Frontal cortex (tissue), 4 donors: ENCODE results near the gene GABRG3. TPM values are rescaled to one million over a fixed set of nuclear protein-coding genes. Genes with fewer than 3 reads are reported as not detected.

Experiments used
- DNase-seq, 2 donors: peaks; one replicate each; pipeline ENCODE4 v3.0.0; 2012; ENCODE audit warnings: low spot score in 2 of 2
- FAIRE-seq: peaks from 2 replicates; lab custom pipeline; 2012; peaks lifted over from hg19 to GRCh38; lab: Jason Lieb, UNC
- total RNA-seq: library from RNA; depleted of rRNA; stranded (reverse); fragments of >200 nt; gene quantifications from one replicate; pipeline ENCODE4 v1.2.3, GENCODE V29; 2014
- donor health status: control.
- donor health status: control.
- donor health status: control.

GABRG3 gene
- total RNA-seq, 1 donor from 2014 or later = 24.1 TPM

DNA sequence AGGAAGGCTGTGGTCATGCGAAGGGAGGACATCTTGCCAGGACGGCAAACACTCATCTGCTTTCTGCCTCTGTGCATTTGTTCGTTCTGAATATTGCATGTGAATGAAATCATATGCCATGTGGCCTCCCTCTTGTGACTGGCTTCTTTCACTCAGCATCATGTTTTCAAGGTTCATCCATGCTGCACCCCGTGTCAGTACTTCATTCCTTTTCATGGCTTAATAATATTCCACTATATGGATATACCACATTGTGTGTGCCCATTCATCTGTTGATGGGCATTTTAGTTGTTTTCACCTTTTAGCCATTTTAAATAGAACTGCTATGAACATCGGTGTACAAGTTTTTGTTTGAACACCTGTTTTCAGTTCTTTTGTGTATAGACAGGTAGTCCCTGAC is 118.7 kb downstream of the GABRG3 start:
- FAIRE-seq = no peak
- DNase-seq = no peak

DNA sequence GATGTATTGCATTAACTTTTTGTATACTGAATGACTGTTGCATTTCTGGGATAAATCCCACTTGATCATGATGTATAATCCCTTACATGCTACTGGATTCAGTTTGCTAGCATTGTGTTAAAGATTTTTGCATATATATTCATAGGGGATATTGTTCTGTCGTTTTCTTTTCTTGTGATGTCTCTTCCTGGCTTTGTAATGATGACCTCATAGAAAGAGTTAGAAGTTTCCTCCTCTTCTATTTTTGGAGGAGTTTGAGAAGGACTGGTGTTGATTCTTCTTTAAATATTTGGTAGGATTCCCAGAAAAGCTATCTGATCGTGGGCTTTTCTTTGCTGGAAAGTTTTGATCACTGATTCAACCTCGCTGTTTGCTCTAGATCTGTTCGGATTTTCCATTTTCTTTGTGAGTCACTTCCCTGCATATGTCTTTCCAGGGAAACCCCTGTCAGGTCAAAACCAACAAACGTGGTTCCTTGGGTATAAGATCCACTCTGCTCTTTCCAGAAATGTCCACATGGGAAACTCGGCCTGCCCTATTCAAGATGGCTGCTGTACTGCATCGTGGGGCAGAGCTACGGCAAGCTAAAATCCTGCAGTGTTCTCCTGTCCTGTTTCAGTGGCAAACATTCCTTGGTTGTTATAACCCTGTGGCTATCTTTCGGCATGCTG is 120.4 kb downstream of the GABRG3 start:
- DNase-seq (no peak), FAIRE-seq (no peak)

DNA sequence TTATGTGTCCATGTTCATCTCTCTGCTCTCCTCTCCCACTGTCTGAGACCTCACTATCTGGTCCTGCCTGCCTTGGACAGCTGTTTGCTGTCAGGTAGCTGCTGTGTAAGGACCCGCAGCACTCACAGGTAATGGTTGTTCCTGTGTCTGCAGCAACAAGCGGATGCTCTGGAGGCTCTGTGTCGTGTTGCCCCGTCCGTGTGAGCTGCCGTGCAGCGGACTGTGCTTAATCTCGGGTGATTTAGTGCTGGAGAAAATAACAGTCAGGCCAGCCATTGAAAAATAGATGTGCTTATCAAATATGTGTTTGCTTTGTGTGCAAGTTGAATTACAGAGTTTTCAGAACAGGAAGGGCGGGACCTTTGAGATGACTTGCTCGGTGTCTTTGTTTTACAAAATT is 121.4 kb downstream of the GABRG3 start:
- no peak for FAIRE-seq
- DNase-seq = no peak

DNA sequence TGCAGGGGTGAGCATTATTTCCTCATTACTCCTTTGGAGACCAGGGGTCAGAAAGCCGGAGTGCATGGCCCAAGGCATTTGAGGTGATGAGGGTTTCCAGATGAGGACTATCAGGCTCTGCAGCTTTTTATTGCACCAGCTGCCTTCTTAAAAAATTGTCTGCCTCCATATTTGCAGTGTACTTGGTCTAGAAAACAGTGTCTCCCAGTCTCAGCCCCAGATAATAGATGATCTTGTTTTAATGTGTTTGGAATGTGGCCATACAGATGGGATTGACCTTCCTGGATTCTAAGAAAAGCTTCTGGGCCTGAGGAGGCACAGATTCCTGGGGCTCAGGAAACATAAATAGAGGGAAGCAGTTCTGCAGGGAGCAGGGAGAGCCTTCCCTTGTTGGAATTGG is 123.3 kb downstream of the GABRG3 start:
- FAIRE-seq (no peak), DNase-seq (no peak)

DNA sequence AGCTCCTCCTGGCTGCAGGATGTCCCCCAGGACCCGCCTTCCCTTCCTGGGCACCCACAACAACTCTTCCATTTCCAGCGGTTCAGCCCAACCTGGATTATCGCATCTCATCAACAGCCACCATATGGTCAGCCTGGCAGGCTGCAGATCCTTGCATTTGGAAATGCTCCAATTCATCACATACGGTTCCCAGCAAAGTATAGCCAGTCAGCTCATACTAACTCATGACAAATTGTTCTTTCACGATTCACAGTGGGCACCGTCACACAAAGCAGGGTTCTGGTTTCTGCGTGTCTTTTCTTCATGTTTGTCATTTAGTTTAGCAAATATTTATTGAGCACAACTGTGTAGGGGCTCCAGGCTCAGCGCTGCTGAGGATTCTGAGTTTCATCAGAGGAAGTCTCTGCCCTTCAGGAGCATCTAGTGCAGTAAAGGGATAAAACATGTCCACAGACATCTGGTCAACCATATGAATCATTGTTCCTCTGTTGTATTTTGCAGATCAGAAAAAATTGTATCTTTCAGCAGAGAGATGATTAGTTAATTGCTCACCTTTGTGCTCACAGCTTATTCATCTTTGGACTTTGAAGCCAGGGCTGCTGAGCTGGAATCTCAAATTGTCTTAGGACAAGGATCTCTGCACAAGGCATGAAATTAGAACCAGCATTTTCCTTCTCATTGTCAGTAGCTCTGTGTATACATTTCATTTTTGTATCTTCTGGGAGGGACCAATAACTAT is 125.1 kb downstream of the GABRG3 start:
- no peak for DNase-seq
- FAIRE-seq = no peak

DNA sequence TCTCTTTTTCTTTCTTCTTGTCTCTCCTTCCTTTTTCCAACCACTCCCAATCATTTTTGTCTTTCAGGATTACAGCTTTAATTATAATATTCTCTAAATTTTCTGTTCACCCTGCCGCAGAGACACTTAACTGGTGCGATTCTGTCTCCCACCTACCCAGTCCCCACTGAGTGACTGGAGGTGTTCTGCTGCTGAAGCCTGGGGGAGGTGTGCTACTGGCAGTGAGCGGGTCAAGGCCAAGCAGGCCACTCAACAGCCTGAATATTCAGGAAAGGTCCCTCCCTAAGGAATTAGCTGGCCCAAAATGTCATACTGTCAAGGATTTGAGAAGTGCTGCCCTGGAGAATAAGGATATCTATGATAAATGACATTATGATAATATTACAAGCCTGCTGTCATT is 126.5 kb downstream of the GABRG3 start:
- DNase-seq = no peak
- no peak for FAIRE-seq

DNA sequence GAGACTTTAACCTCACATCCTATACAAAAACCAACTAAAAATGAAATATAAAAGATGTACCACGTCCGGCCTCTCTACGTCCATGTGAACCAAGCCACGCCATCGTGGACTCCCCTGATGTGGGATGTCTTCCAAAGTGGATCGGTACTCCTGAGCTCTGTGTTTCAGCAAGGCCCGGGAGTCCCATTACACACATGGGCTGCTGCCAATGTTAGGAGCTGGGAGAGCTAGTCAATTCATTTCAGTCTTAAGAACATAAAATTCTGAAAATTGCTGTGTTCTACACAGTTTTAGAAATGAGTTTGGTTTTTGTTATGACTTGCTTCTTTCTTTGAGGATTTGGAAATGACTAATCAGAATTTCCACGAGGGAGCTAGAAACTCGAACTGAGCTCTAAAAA is 131.0 kb downstream of the GABRG3 start:
- FAIRE-seq = no peak

DNA sequence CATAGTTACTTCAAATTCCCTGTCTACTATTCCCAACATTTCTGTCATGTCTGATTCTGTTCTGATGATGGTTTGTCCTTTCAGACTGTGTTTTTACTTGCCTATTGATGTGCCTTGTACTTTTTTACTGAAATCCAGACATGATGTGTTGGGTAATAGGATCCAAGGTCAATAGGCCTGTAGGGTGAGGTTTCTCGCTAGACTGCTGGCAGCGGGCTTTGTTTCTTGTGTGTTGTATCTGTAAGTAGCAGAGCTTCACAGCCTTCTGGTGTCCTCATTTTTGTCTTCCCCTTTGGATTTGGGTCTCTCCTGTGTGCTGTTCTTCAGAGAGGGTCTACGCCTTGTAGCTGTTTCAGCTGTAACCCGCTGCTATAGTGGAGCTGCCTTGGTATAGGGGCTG is 140.3 kb downstream of the GABRG3 start:
- FAIRE-seq (no peak), DNase-seq (no peak)

More for the DNA sequence above, 131.0 kb downstream of the GABRG3 start:
- DNase-seq = no peak

DNA sequence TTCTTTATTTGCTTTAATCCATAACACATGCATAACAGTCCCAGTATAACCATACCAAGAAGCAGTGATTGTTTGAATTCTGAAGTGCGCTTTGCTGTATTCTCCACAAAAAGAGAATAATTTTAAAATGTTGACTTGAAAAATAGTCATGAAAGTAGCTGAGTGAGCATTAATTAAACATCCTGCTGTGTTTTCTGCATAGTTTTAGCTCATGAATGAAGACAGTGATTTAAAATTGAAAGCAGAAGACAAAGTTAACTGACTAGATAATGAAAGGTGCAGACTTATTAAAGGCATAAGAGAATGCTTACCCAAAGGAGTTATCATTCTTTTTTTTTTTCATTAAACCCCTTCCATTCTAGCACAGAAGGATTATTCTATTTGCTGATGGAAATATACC is 143.5 kb downstream of the GABRG3 start:
- DNase-seq (no peak), FAIRE-seq (no peak)

DNA sequence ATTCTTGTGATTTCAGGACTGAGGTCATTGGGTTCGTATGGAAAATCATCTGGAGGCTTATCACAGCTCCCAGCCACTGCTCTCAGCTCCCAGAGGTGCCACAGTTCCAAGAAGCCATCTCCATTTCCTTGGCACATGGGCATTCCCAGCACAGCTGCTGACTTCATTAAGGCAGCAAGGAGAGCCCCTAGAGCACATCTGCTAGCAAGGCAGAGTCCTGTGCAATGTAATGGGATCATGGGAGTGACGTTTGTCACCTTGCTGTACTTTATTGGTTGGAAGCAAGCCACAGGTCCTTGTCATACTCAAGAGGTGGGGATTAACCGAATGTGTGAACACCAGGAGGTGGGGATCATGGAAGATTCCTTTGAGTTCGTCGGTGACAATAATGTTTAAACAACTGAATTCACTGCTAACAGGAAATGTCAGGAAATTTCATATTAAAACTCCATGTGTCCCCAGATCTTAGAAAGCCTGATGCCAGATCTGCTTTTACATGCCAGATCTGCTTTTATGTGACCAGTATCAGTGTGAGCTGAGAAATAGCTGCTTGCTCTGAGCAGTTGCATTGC is 148.8 kb downstream of the GABRG3 start:
- FAIRE-seq (no peak), DNase-seq (no peak)

DNA sequence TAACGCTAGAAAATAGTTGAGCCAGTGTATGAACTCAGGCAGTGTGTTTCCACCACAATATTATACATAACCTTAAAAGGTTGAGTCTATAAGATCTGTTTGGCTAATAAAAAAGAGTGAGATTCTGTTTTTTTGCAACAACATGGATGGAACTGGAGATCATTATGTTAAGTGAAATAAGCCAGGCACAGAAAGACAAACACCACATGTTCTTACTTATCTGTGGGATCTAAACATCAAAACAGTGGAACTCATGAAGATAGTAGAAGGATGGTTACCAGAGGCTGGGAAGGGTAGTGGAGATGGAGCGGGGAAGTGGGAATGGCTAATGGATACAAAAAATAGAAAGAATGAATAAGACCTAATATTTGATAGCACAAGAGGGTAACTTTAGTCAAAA is 150.7 kb downstream of the GABRG3 start:
- no peak for FAIRE-seq
- no peak for DNase-seq

DNA sequence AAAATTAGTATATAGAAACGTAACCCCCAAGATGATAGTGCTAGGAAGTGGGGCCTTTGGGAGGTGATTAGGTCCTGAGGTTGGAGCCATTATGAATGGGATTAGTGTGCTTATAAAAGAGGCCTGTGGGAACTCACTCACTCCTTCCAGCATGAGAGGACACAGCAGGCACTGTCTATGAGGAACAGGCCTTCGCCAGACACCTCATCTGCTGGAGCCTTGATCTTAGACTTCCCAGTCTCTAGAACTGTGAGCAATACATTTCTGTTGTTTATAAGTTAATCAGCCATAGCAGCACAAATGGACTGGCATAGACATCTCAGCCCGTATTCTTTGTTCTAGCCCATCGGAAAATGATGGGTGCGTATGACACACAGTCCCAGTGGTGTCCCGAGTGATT is 152.3 kb downstream of the GABRG3 start:
- FAIRE-seq (no peak), DNase-seq (no peak)

DNA sequence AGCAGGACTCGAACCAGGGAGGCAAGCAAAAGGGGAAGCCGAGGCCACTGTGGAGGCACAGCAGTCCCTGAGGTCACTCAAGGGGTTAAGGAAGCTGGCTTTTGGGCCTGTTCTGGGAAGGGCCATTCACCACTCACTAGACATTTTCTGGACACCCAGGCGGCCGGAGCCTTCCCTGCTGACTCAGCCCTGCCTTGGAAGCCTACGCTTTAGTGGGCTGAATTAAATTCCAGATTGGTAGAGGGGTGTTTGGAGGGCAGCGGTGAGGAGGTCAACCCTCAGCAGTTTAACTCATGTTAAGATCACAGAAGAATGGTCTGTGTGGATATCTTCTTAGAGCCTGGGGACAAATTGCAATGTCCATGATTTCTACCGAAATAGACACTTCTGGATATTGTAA is 152.8 kb downstream of the GABRG3 start:
- FAIRE-seq (no peak), DNase-seq (no peak)

DNA sequence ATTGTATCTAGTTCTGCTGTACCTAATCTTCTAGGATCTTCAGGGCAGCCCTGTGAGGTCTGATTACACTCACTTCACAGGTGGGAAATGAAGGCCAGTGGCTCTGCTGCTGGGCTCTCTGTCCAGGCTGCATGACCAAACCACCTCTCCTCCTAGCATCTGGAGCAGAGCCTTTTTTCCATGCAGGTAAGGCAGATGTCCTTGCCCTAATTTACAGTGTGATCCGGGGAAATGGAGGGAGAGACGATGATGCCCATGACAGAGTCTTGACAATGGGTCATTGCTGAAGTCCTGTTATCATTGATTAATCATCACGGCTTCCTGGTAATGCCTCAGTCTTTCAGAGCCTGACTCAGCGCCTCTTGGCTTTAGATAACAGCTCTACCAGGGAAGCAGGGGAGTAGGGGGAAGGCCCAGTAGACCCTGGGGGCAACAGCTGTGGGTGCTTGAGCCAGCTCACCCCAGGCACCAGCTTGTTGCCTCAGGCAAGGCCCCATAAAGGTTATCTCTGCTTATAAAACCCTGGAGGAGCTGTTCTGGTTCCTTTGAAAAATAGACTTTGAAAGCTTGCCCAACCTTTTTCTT is 153.4 kb downstream of the GABRG3 start:
- no peak for DNase-seq
- no peak for FAIRE-seq

DNA sequence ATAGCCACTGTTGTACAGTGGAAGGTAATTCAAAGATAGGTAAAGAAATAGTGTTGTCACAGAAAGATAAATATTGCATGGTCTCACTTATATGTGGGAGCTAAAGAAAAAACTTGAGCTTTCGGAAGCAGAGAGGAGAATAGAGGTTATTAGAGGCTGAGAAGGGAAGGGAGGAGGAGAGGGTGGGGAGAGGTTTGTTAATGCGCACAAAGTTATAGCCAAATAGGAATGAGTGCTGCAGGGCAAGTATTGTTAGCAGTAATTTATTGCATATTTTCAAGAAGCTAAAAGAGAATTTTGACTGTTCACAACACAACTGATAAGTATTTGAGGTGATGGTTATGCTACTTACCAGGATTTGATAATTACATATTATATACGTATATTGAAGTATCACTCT is 154.2 kb downstream of the GABRG3 start:
- no peak for FAIRE-seq
- no peak for DNase-seq

DNA sequence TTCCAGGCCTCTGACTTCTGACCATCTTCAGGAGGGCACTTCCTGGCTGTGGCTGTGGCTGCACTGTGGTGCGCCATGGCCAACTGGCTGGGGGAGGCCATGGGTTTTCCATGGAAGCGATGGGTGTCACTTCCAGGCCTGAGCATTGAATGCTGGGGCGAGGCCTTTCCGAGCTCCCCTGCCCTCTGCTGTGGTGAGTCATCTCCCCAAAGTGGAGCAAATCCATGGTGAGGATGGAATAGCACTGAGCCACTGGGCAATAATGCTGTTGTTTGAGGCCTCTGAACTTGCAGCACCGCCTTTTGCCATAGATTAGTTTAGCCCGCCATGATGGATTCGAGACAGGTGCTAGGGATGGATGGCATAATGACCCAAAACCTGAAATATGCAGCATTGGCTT is 155.5 kb downstream of the GABRG3 start:
- FAIRE-seq = no peak
- no peak for DNase-seq

DNA sequence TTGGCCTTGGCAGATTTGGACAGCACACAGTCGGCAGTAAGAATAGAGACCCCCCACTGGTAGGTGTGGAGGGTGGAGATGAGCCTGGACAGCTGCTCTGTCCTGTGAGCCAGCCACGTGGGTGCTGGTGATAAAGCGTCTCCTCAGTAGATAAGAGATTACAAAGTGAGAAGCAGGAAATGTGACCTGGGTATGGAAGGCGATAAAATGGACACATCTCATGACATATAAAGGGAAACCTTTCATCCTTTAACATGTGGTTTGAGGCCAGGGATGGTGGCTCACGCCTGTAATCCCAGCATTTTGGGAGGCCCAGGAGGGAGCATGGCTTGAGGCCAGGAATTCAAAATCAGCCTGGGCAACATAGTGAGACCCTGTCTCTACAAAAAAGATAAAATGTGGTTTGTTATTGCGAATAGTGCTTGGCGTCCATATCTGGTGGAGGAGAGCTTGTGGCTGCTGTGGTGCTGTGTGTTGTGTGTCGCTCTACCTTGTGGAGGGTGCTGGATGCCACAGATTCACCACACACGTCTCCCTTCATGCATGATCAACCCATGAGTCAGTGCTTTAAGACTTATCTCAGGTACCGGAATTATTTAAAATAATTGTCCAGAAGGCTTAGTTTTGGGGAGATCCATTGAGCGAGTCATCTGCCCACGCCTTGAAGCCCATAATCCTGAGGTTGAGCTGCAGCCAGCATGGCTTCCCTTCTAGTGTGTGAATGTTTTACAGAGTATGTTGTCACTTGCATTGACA is 157.0 kb downstream of the GABRG3 start:
- no peak for FAIRE-seq
- no peak for DNase-seq

DNA sequence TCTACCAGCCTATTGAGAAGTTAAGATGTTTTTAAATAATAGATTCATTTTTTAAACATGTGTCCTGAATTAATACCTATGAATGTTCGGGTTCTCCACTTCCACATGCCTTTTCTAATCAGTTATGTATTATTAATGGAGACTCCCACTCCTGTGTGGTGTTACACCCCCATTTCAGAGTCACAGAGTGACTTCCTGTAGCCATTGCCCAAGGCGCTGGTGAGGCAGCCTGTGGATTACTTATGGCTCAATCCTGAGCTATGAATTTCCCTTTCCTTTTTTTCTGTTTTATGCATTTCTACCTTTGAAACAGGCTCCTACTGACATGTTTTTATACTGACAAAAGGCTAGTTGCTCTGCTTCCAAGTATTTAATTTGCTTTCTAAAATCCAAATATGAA is 162.3 kb downstream of the GABRG3 start:
- no peak for FAIRE-seq

DNA sequence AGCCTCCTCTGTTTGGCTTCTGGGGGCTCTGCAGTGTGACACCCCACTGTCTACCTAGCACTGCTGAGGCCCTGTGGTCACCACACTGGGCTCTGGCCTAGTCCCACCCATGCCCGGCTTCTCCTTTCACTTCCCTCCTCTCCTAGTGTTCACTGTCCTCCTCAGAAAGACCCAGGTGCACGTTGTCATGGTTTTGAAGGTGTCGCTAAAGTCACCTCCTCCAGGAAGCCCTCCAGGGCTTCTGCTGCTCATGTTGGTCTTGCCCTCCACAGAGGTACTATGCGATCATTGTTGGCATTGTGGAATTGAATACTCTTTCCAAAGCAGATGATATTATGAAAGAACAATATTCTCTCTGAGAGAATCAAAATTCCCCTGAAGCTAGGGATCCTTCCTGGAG is 163.5 kb downstream of the GABRG3 start:
- FAIRE-seq (no peak), DNase-seq (no peak)

More for the DNA sequence above, 162.3 kb downstream of the GABRG3 start:
- no peak for DNase-seq

DNA sequence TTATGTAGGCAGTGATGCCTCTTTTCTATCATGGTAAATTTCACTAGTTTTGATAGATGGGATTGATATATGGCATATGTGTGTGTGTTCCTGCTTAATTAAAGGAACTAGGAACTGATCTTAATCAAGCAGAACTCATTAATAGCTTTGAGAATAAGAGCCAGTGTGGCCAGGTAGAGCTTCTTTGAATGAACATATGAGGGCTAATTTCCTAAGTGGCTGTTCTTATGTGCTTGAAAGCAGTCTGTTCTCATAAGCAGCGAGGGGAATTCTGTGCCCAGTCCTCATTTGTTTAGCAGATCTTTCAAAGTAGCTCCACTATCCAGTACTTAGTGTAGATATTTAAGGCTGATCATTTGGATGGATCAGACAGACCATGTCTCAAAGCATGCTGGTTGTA is 164.2 kb downstream of the GABRG3 start:
- DNase-seq = no peak

More for the DNA sequence above, 164.2 kb downstream of the GABRG3 start:
- FAIRE-seq = no peak
